Panc1 (cell line): ENCODE results near the gene SCAF8. TPM values are rescaled to one million over a fixed set of nuclear protein-coding genes. Genes with fewer than 3 reads are reported as not detected.

Experiments used
- ATAC-seq: fragments of 200-7000 bp; cut with Tn5 transposase; 2 replicates; pipeline ENCODE4 v1.9.1; 2020; ENCODE audit warnings: mild to moderate bottlenecking, moderate library complexity
- BruUV-seq: library from RNA; stranded (reverse); fragments of 400-500 nt; replicated peaks from 2 replicates; lab custom pipeline; 2021; lab: Mats Ljungman, UMichigan
- CTCF ChIA-PET: fragments of 300-600 bp; sonication (Branson Sonifier 250); formaldehyde crosslinking; loops from one replicate; lab custom pipeline; 2022; ENCODE audit warnings: antibody characterized with exemption; lab: Charles Lee
- POLR2A ChIA-PET: fragments of 300-600 bp; sonication (Branson Sonifier 250); formaldehyde crosslinking; loops from one replicate; lab custom pipeline; 2022; ENCODE audit warnings: antibody characterized with exemption; lab: Charles Lee
- DNase-seq: peaks from one replicate; pipeline ENCODE4 v3.0.0-alpha.2; 2010; ENCODE audit warnings: low read depth, low spot score
- H3K27ac ChIP-seq: 2 replicates; pipeline ENCODE4 v1.5.1; 2011; ENCODE audit warnings: mild to moderate bottlenecking, low read length, inconsistent platforms
- H3K27me3 ChIP-seq: fragments of 200-500 bp; sonication (Bioruptor generic); 2 replicates; pipeline ENCODE4 v1.6.0; 2014; ENCODE audit warnings: low read length, inconsistent platforms; ENCODE audit not compliant: control insufficient read depth, insufficient read depth
- H3K36me3 ChIP-seq: fragments of 200-500 bp; sonication (Bioruptor generic); 2 replicates; pipeline ENCODE4 v1.5.1; 2014; ENCODE audit warnings: inconsistent platforms, mild to moderate bottlenecking, low read length, moderate library complexity; ENCODE audit not compliant: control insufficient read depth, insufficient read depth
- H3K4me1 ChIP-seq: 2 replicates; pipeline ENCODE4 v1.5.1; 2011; ENCODE audit warnings: inconsistent platforms, mild to moderate bottlenecking, low read length, moderate library complexity; ENCODE audit not compliant: control insufficient read depth, insufficient read depth
- H3K4me3 ChIP-seq, 2 experiments: 2 replicates each; pipeline ENCODE4 v1.5.1; 2011 to 2012; ENCODE audit warnings: low read depth in 2 of 2, low read length in 2 of 2, mild to moderate bottlenecking in 2 of 2, inconsistent platforms in 1 of 2, moderate library complexity in 1 of 2
- H3K9me3 ChIP-seq: fragments of 200-500 bp; sonication (Bioruptor generic); 2 replicates; pipeline ENCODE4 v1.5.1; 2014; ENCODE audit warnings: low read depth, mild to moderate bottlenecking, inconsistent platforms, low read length, moderate library complexity; ENCODE audit not compliant: control insufficient read depth, insufficient read depth
- POLR2AphosphoS5 ChIP-seq: IDR thresholded peaks from 2 replicates; pipeline ENCODE4 v1.6.1; 2012; ENCODE audit warnings: mild to moderate bottlenecking, low read depth, low read length, moderate library complexity
- SIN3A ChIP-seq: IDR thresholded peaks from 2 replicates; pipeline ENCODE4 v1.6.1; 2012; ENCODE audit warnings: low read depth, mild to moderate bottlenecking, low read length, moderate library complexity, borderline replicate concordance; ENCODE audit not compliant: insufficient read depth
- TCF7L2 ChIP-seq: IDR thresholded peaks from 2 replicates; pipeline ENCODE4 v1.6.1; 2011; ENCODE audit warnings: mild to moderate bottlenecking, low read depth, low read length, inconsistent platforms
- in situ Hi-C: cut with HindIII; loops from 2 replicates; pipeline ENCODE4 v1.10.0; 2016; ENCODE audit warnings: low sequenced_read_pairs, low pct_unique_long_range_greater_than_20kb
- intact Hi-C: fragments of 100-400 bp; cut with micrococcal nuclease; formaldehyde crosslinking; loops from one replicate; pipeline ENCODE4 v1.10.0; 2022; ENCODE audit not compliant: unreplicated experiment
- total RNA-seq: library from RNA; stranded (reverse); gene quantifications from one replicate; pipeline ENCODE4 v1.2.1, GENCODE V29; 2021; ENCODE audit not compliant: unreplicated experiment
- TF ChIP-seq, protein P1 (sequence below), 2 experiments: IDR thresholded peaks; 2 replicates each; pipeline ENCODE4 v1.6.1; 2011 to 2012; ENCODE audit warnings: low read depth in 2 of 2, control low read depth in 1 of 2, low read length in 1 of 2, mild to moderate bottlenecking in 1 of 2, moderate library complexity in 1 of 2; ENCODE audit not compliant: insufficient read depth in 1 of 2
- TF ChIP-seq, protein P2 (sequence below): fragments of 450-650 bp; IDR thresholded peaks from 2 replicates; pipeline ENCODE4 v1.5.1; 2017; ENCODE audit warnings: mild to moderate bottlenecking

Gene SCAF8
- total RNA-seq, 1 experiment from 2014 or later, result 38.9 TPM

DNA sequence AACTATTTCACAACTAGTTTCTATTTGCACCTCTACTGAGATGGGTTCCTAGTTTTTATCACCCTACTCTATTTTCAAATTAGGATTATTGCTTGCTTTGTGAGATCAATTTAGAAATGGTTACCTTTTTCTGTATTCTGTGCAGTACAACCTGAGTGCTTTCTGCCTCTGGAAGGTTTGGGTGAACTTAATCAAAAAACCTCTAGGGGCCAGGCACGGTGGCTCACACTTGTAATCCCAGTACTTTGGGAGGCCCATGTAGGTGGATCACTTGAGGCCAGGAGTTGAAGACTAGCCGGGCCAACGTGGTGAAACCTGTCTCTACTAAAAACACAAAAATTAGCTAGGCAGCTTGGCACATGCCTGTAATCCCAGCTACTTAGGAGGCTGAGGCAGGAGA lies 63.3 kb downstream of the SCAF8 start:
- no peak overlapping the region for H3K4me3 ChIP-seq
- H3K4me1 ChIP-seq, result peaks cover 6% of the 10 kb centered on the region; the same call in 1 of the 2 replicates

DNA sequence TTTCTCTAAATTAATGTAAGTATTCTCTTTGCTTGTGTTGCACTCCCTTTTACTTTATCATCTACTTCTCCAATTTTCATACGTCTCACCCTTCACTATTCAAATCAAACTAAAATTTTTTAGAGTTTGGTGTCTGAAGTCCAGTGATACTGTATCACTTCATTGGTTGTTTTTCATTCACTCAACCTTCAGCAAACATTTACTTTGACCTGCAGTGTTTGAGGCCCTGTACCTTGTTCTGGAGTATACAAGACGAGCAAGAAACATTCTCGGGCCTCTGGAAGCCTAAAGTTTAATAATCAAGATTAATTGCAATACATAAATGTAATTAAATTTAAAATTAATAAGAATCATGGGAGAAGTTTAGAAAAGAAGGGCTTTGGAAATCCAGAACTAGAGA lies 64.6 kb downstream of the SCAF8 start:
- H3K36me3 ChIP-seq, result peaks cover 11% of the 10 kb centered on the region; the same call in 1 of the 2 replicates
- no peak overlapping the region for H3K4me3 ChIP-seq
- no peaks in the 10 kb centered on the region for H3K9me3 ChIP-seq
- ChIA-PET CTCF (no interaction called here), POLR2A (no interaction called here)
- no peak for TF ChIP-seq TCF7L2
- TF ChIP-seq, protein P1, sequence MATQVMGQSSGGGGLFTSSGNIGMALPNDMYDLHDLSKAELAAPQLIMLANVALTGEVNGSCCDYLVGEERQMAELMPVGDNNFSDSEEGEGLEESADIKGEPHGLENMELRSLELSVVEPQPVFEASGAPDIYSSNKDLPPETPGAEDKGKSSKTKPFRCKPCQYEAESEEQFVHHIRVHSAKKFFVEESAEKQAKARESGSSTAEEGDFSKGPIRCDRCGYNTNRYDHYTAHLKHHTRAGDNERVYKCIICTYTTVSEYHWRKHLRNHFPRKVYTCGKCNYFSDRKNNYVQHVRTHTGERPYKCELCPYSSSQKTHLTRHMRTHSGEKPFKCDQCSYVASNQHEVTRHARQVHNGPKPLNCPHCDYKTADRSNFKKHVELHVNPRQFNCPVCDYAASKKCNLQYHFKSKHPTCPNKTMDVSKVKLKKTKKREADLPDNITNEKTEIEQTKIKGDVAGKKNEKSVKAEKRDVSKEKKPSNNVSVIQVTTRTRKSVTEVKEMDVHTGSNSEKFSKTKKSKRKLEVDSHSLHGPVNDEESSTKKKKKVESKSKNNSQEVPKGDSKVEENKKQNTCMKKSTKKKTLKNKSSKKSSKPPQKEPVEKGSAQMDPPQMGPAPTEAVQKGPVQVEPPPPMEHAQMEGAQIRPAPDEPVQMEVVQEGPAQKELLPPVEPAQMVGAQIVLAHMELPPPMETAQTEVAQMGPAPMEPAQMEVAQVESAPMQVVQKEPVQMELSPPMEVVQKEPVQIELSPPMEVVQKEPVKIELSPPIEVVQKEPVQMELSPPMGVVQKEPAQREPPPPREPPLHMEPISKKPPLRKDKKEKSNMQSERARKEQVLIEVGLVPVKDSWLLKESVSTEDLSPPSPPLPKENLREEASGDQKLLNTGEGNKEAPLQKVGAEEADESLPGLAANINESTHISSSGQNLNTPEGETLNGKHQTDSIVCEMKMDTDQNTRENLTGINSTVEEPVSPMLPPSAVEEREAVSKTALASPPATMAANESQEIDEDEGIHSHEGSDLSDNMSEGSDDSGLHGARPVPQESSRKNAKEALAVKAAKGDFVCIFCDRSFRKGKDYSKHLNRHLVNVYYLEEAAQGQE (IDR thresholded peaks at IDR 0.05; ENCODE audit: insufficient read depth in 1 of 2, low read depth in 2 of 2, low read length in 1 of 2), result no peak
- TF ChIP-seq, protein P2, sequence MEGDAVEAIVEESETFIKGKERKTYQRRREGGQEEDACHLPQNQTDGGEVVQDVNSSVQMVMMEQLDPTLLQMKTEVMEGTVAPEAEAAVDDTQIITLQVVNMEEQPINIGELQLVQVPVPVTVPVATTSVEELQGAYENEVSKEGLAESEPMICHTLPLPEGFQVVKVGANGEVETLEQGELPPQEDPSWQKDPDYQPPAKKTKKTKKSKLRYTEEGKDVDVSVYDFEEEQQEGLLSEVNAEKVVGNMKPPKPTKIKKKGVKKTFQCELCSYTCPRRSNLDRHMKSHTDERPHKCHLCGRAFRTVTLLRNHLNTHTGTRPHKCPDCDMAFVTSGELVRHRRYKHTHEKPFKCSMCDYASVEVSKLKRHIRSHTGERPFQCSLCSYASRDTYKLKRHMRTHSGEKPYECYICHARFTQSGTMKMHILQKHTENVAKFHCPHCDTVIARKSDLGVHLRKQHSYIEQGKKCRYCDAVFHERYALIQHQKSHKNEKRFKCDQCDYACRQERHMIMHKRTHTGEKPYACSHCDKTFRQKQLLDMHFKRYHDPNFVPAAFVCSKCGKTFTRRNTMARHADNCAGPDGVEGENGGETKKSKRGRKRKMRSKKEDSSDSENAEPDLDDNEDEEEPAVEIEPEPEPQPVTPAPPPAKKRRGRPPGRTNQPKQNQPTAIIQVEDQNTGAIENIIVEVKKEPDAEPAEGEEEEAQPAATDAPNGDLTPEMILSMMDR, result no peak
- TF ChIP-seq SIN3A, result no peak
- no peak for TF ChIP-seq POLR2AphosphoS5
- no peak for ATAC-seq
- intact Hi-C loops (no loop called here), in situ Hi-C loops (no loop called here)
- H3K4me1 ChIP-seq, result no peaks in the 10 kb centered on the region
- no peak overlapping the region for H3K27ac ChIP-seq
- no peaks in the 10 kb centered on the region for H3K27me3 ChIP-seq
- no TSS peak for BruUV-seq
- no peak for DNase-seq

More for the DNA sequence above, 63.3 kb downstream of the SCAF8 start:
- ChIA-PET CTCF (no interaction called here), POLR2A (no interaction called here)
- intact Hi-C loops (no loop called here), in situ Hi-C loops (no loop called here)
- TF ChIP-seq POLR2AphosphoS5, result no peak
- no peak for TF ChIP-seq SIN3A
- no peak for TF ChIP-seq TCF7L2
- TF ChIP-seq, protein P1 (IDR thresholded peaks at IDR 0.05; ENCODE audit: insufficient read depth in 1 of 2, low read depth in 2 of 2, low read length in 1 of 2), result no peak
- TF ChIP-seq, protein P2, result no peak
- Histone ChIP-seq H3K27me3 (no peaks in the 10 kb centered on the region), H3K36me3 (peaks cover 11% of the 10 kb centered on the region; the same call in 1 of the 2 replicates), H3K9me3 (no peaks in the 10 kb centered on the region), H3K27ac (no peak overlapping the region)
- BruUV-seq, result no TSS peak
- ATAC-seq (no peak), DNase-seq (no peak)
